GM21737 (cell line): ENCODE data around the gene SEMA4D.
A peak's percentile ranks its signal among the peaks of the same experiment; 100 is the strongest.

Experiments
- ATAC-seq: cut with Tn5 transposase; IDR thresholded peaks from one replicate; pipeline ENCODE4 v1.9.1; 2021; ENCODE audit warnings: mild to moderate bottlenecking, moderate library complexity; ENCODE audit not compliant: unreplicated experiment

SEMA4D gene

GRCh38 chr9:89528540-89528939, 30.6 kb upstream of the SEMA4D start:
- no peak for ATAC-seq

- ATAC-seq, result no peak
Measured at GRCh38 chr9:89528131-89528530, 30.2 kb upstream of the SEMA4D start.

GRCh38 chr9:89527084-89527483, 29.2 kb upstream of the SEMA4D start:
- ATAC-seq, result no peak

- ATAC-seq, result no peak
Measured at GRCh38 chr9:89526667-89527066, 28.8 kb upstream of the SEMA4D start.

- no peak for ATAC-seq
Measured at GRCh38 chr9:89525446-89526374, 27.8 kb upstream of the SEMA4D start.

- no peak for ATAC-seq
Measured at GRCh38 chr9:89524963-89525362, 27.1 kb upstream of the SEMA4D start.

- no peak for ATAC-seq
Measured at GRCh38 chr9:89523948-89524347, 26.0 kb upstream of the SEMA4D start.

GRCh38 chr9:89522959-89523285, 25.0 kb upstream of the SEMA4D start:
- peak; percentile 10 for ATAC-seq

- peak; percentile 89 for ATAC-seq
Measured at GRCh38 chr9:89522261-89522958, 24.5 kb upstream of the SEMA4D start.

- no peak for ATAC-seq
Measured at GRCh38 chr9:89519366-89519805, 21.5 kb upstream of the SEMA4D start.

GRCh38 chr9:89518466-89519365, 20.8 kb upstream of the SEMA4D start:
- ATAC-seq, result no peak

GRCh38 chr9:89515416-89515815, 17.5 kb upstream of the SEMA4D start:
- ATAC-seq, result no peak

- no peak for ATAC-seq
Measured at GRCh38 chr9:89514956-89515355, 17.0 kb upstream of the SEMA4D start.

GRCh38 chr9:89514337-89514736, 16.4 kb upstream of the SEMA4D start:
- ATAC-seq, result no peak

- ATAC-seq, result no peak
Measured at GRCh38 chr9:89513837-89514236, 15.9 kb upstream of the SEMA4D start.

GRCh38 chr9:89512382-89512781, 14.5 kb upstream of the SEMA4D start:
- no peak for ATAC-seq

- ATAC-seq, result no peak
Measured at GRCh38 chr9:89508951-89509615, 11.2 kb upstream of the SEMA4D start.

GRCh38 chr9:89505911-89506310, 8.0 kb upstream of the SEMA4D start:
- no peak for ATAC-seq

GRCh38 chr9:89505048-89505447, 7.1 kb upstream of the SEMA4D start:
- no peak for ATAC-seq

GRCh38 chr9:89502671-89503070, 4.8 kb upstream of the SEMA4D start:
- ATAC-seq, result no peak
